ENCODE results near the gene YIPF1.
"Not testable (repeated sequence)": the region's sequence is repeated elsewhere in the genome, so short reads cannot be mapped to it uniquely, and the experiment has no call there.

- not testable (repeated sequence) for TF ChIP-seq CTCF, POLR2A (IDR thresholded peaks at IDR 0.05)
These were observed 74.1 kb downstream of the YIPF1 start for GRCh38 chr1:53815484-53815883.
